Panc1 (cell line): ENCODE measurements around the gene PPP1R14C.

Experiments
- POLR2AphosphoS5 ChIP-seq: IDR thresholded peaks from 2 replicates; pipeline ENCODE4 v1.6.1; 2012; ENCODE audit warnings: mild to moderate bottlenecking, low read depth, low read length, moderate library complexity
- SIN3A ChIP-seq: IDR thresholded peaks from 2 replicates; pipeline ENCODE4 v1.6.1; 2012; ENCODE audit warnings: low read depth, mild to moderate bottlenecking, low read length, moderate library complexity, borderline replicate concordance; ENCODE audit not compliant: insufficient read depth
- TF ChIP-seq, protein P1 (sequence below): fragments of 450-650 bp; IDR thresholded peaks from 2 replicates; pipeline ENCODE4 v1.5.1; 2017; ENCODE audit warnings: mild to moderate bottlenecking
- TF ChIP-seq, protein P2 (sequence below), 2 experiments: IDR thresholded peaks; 2 replicates each; pipeline ENCODE4 v1.6.1; 2011 to 2012; ENCODE audit warnings: low read depth in 2 of 2, control low read depth in 1 of 2, low read length in 1 of 2, mild to moderate bottlenecking in 1 of 2, moderate library complexity in 1 of 2; ENCODE audit not compliant: insufficient read depth in 1 of 2

DNA sequence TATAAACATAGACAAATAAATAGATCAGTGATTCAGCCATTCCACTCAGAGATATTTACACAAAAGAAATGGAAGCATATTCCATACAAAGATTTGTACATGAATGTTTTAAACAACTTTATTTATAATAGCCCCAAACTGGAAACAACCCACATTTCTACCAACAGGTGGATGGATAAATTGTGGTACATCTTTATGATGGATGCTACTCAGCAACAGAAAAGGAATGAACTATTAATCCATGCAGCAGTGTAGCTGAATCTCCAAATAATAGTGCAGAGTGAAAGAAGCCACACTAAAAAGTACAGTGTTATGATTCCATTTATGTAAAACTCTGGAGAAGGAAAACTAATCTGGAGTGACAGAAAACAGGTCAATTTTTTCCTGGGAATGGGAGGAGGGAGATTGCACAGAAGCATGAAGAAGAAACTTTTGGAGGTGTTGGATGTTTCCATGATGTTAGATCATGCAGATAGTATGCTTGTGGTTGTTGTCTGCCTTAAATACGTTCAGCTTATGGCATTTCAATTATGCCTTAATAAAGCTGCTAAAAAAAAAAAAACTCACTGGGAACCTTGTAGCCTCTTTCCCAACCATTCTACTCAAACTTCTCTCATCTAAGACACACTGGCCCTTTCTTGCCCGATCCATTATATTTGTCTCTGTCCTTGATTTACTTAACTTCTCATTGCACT, 100.9 kb downstream of the PPP1R14C start:
- TF ChIP-seq, protein P1, sequence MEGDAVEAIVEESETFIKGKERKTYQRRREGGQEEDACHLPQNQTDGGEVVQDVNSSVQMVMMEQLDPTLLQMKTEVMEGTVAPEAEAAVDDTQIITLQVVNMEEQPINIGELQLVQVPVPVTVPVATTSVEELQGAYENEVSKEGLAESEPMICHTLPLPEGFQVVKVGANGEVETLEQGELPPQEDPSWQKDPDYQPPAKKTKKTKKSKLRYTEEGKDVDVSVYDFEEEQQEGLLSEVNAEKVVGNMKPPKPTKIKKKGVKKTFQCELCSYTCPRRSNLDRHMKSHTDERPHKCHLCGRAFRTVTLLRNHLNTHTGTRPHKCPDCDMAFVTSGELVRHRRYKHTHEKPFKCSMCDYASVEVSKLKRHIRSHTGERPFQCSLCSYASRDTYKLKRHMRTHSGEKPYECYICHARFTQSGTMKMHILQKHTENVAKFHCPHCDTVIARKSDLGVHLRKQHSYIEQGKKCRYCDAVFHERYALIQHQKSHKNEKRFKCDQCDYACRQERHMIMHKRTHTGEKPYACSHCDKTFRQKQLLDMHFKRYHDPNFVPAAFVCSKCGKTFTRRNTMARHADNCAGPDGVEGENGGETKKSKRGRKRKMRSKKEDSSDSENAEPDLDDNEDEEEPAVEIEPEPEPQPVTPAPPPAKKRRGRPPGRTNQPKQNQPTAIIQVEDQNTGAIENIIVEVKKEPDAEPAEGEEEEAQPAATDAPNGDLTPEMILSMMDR, result no peak
- TF ChIP-seq POLR2AphosphoS5, result no peak
- no peak for TF ChIP-seq SIN3A
- TF ChIP-seq, protein P2, sequence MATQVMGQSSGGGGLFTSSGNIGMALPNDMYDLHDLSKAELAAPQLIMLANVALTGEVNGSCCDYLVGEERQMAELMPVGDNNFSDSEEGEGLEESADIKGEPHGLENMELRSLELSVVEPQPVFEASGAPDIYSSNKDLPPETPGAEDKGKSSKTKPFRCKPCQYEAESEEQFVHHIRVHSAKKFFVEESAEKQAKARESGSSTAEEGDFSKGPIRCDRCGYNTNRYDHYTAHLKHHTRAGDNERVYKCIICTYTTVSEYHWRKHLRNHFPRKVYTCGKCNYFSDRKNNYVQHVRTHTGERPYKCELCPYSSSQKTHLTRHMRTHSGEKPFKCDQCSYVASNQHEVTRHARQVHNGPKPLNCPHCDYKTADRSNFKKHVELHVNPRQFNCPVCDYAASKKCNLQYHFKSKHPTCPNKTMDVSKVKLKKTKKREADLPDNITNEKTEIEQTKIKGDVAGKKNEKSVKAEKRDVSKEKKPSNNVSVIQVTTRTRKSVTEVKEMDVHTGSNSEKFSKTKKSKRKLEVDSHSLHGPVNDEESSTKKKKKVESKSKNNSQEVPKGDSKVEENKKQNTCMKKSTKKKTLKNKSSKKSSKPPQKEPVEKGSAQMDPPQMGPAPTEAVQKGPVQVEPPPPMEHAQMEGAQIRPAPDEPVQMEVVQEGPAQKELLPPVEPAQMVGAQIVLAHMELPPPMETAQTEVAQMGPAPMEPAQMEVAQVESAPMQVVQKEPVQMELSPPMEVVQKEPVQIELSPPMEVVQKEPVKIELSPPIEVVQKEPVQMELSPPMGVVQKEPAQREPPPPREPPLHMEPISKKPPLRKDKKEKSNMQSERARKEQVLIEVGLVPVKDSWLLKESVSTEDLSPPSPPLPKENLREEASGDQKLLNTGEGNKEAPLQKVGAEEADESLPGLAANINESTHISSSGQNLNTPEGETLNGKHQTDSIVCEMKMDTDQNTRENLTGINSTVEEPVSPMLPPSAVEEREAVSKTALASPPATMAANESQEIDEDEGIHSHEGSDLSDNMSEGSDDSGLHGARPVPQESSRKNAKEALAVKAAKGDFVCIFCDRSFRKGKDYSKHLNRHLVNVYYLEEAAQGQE (IDR thresholded peaks at IDR 0.05; ENCODE audit: insufficient read depth in 1 of 2, low read depth in 2 of 2, low read length in 1 of 2), result no peak
